GM18873 (cell line): ENCODE results near the gene MYO3B.
"Not testable (repeated sequence)": the region's sequence is repeated elsewhere in the genome, so short reads cannot be mapped to it uniquely, and the experiment has no call there.

Source experiments
- ATAC-seq: cut with Tn5 transposase; IDR thresholded peaks from one replicate; pipeline ENCODE4 v1.9.1; 2021; ENCODE audit warnings: mild to moderate bottlenecking, moderate library complexity, moderate number of reproducible peaks; ENCODE audit not compliant: unreplicated experiment, low FRiP score

Gene MYO3B

GRCh38 chr2:170582751-170583463 lies 405.0 kb downstream of the MYO3B start:
- no peak for ATAC-seq

- no peak for ATAC-seq
Measured at GRCh38 chr2:170585067-170585466, 407.1 kb downstream of the MYO3B start.

- ATAC-seq = no peak
Measured at GRCh38 chr2:170586571-170587095, 408.7 kb downstream of the MYO3B start.

GRCh38 chr2:170587117-170587516 lies 409.2 kb downstream of the MYO3B start:
- no peak for ATAC-seq

GRCh38 chr2:170587922-170588321 lies 410.0 kb downstream of the MYO3B start:
- ATAC-seq = no peak

GRCh38 chr2:170588729-170589128 lies 410.8 kb downstream of the MYO3B start:
- ATAC-seq = no peak

- ATAC-seq = no peak
Measured at GRCh38 chr2:170596576-170596975, 418.6 kb downstream of the MYO3B start.

GRCh38 chr2:170598067-170598395 lies 420.1 kb downstream of the MYO3B start:
- no peak for ATAC-seq

- ATAC-seq = no peak
Measured at GRCh38 chr2:170601489-170601888, 423.5 kb downstream of the MYO3B start.

- ATAC-seq = no peak
Measured at GRCh38 chr2:170605862-170606261, 427.9 kb downstream of the MYO3B start.

GRCh38 chr2:170607171-170607570 lies 429.2 kb downstream of the MYO3B start:
- ATAC-seq = no peak

GRCh38 chr2:170610615-170611014 lies 432.7 kb downstream of the MYO3B start:
- no peak for ATAC-seq

- not testable (repeated sequence) for ATAC-seq
Measured at GRCh38 chr2:170618948-170619347, 441.0 kb downstream of the MYO3B start.

GRCh38 chr2:170635094-170635493 lies 457.1 kb downstream of the MYO3B start:
- ATAC-seq = not testable (repeated sequence)

- ATAC-seq = no peak
Measured at GRCh38 chr2:170639635-170640034, 461.7 kb downstream of the MYO3B start.

GRCh38 chr2:170641961-170642360 lies 464.0 kb downstream of the MYO3B start:
- no peak for ATAC-seq

GRCh38 chr2:170643346-170643745 lies 465.4 kb downstream of the MYO3B start:
- no peak for ATAC-seq

GRCh38 chr2:170647741-170648436 lies 469.9 kb downstream of the MYO3B start:
- ATAC-seq = no peak

GRCh38 chr2:170651624-170652325 lies 473.8 kb downstream of the MYO3B start:
- ATAC-seq = no peak

GRCh38 chr2:170652637-170653417 lies 474.9 kb downstream of the MYO3B start:
- no peak for ATAC-seq

GRCh38 chr2:170656669-170657068 lies 478.7 kb downstream of the MYO3B start:
- no peak for ATAC-seq
